Subcutaneous adipose tissue (tissue), 4 donors: Measurements from ENCODE around the gene OXLD1. TPM values are rescaled to one million over a fixed set of nuclear protein-coding genes. Genes with fewer than 3 reads are reported as not detected.

ENCODE experiments used
- CTCF ChIP-seq: fragments of 450-650 bp; IDR thresholded peaks from one replicate; pipeline ENCODE4 v1.5.1; 2016; ENCODE audit warnings: low read depth, mild to moderate bottlenecking, control low read depth, antibody characterized with exemption, moderate library complexity
- total RNA-seq, 4 donors: library from RNA; depleted of rRNA; stranded (reverse); fragments of >200 nt; gene quantifications; one replicate each; pipeline ENCODE4 v1.1.0, GENCODE V29; 2016

The OXLD1 gene
- total RNA-seq, 4 donors from 2014 or later: 12.4 to 47.3 (median 34.1) TPM

GRCh38 chr17:81711814-81712467, 45.5 kb upstream of the OXLD1 start, which contains the start of gene SLC25A10:
TSS of gene SLC25A10 (plus strand) at chr17:81712284. CDS start at chr17:81712427, 143 bp downstream.
- no peak for TF ChIP-seq CTCF

- no peak for TF ChIP-seq CTCF
Measured at GRCh38 chr17:81710514-81711308, 44.3 kb upstream of the OXLD1 start.

- no peak for TF ChIP-seq CTCF
Measured at GRCh38 chr17:81708739-81709185, 42.4 kb upstream of the OXLD1 start.

- TF ChIP-seq CTCF: no peak
Measured at GRCh38 chr17:81707725-81708646, 41.6 kb upstream of the OXLD1 start.

- TF ChIP-seq CTCF: no peak
Measured at GRCh38 chr17:81706757-81707624, 40.6 kb upstream of the OXLD1 start.

- TF ChIP-seq CTCF: no peak
Measured at GRCh38 chr17:81706232-81706611, 39.8 kb upstream of the OXLD1 start.
